Left ventricle myocardium superior (tissue), 1 donor: ENCODE measurements around the gene CAMK1G. TPM values are rescaled to one million over a fixed set of nuclear protein-coding genes. Genes with fewer than 3 reads are reported as not detected.

Experiments used
- ATAC-seq: fragments of 200-7000 bp; cut with Tn5 transposase; one replicate; pipeline ENCODE4 v1.9.1; 2020; ENCODE audit warnings: mild to moderate bottlenecking, moderate library complexity
- DNase-seq: peaks from one replicate; pipeline ENCODE4 v3.0.0-alpha.2; 2020
- intact Hi-C: fragments of 100-400 bp; cut with micrococcal nuclease; formaldehyde crosslinking; loops from one replicate; pipeline ENCODE4 v1.11.0; 2022
- total RNA-seq: library from RNA; stranded (reverse); fragmentation: NEBNext Ultra II Directional; extraction: Animal tissue kit (Norgen Biotek cat#: 25700); gene quantifications from one replicate; pipeline ENCODE4 v1.2.1, GENCODE V29; 2021
- donor health status: DM: no; HTN: yes; CAD: no; lungs with severe emphysema.

Gene CAMK1G
- total RNA-seq, 1 donor from 2014 or later, result not detected

DNA sequence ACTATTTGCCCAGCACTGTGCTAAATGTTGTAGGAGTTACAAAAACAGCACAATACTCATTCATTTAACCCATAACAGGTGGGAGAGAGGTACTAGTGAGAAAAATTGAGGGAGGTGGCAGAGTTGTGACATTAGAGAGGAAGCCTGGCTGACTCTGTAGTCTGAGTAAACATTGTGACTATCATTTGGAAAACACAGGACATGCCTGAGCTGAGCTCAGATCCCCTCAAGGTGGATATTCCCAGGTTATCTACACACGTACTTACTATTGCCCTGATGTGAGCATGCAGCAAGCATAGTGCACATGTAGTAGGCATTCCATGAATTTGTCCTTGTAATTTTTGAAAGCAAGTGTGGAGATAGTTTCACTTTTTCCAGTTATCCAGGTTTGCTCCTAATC lies 10.9 kb downstream of the CAMK1G start:
- ATAC-seq (no peak), DNase-seq (no peak)
- intact Hi-C loops, result no loop called here

- intact Hi-C loops, result no loop called here
- ATAC-seq, result no peak
- DNase-seq, result no peak
Measured at GRCh38 chr1:209595028-209595427, 11.5 kb downstream of the CAMK1G start.

GRCh38 chr1:209595599-209596285 lies 12.2 kb downstream of the CAMK1G start:
- no peak for ATAC-seq
- intact Hi-C loops, result no loop called here

DNA sequence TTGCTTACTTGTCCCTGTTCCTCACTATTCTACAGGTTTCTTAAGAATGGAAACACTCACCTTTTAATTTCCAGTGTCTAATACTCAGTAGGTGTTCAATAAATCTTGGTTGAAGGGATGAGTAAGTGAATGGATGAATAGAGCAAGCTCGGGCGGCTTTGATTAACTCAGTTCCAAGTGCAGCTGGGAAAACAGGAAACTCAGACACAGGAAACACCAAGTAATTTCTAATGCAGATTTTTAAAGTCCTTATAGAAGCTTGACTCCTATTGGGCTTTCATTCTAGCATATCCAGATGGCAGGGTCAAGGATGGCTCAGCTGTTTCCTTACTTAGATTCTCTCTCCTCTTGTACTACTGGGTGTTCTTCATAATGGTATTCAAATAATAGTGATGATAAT lies 14.0 kb downstream of the CAMK1G start:
- DNase-seq (no peak), ATAC-seq (no peak)
- intact Hi-C loops, result no loop called here

More at GRCh38 chr1:209595599-209596285, 12.2 kb downstream of the CAMK1G start:
- no peak for DNase-seq

- intact Hi-C loops, result no loop called here
- DNase-seq, result no peak
- no peak for ATAC-seq
Measured at GRCh38 chr1:209598227-209598626, 14.7 kb downstream of the CAMK1G start.

GRCh38 chr1:209600541-209600940 lies 17.0 kb downstream of the CAMK1G start:
- ATAC-seq (no peak), DNase-seq (no peak)
- intact Hi-C loops, result loop anchor here (5.0 kb wide), 1 partner anchor 92 kb away; no protein-coding TSS in a partner anchor

GRCh38 chr1:209601809-209602657 lies 18.5 kb downstream of the CAMK1G start:
- DNase-seq (no peak), ATAC-seq (peak; percentile 89)
- intact Hi-C loops, result loop anchor here (5.0 kb wide), 1 partner anchor 90 kb away; no protein-coding TSS in a partner anchor

DNA sequence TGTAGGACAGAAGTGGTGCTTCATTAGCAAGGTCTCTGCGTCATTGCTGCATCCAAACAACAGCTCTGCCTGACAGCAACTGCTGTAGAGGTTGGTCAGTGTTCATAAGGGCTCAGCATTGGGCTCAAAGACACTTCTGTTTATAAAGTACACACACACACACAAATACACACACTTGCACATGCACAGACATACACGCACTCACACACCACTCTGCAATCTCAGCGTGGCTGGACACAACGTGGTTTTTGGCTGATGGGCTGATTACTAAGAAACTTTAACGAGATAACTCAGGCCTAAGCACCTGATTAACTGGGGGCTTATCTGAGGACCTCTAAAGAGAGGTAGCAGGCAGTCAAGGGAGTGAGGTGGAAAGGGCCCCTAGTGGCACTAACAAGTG lies 20.4 kb downstream of the CAMK1G start:
- DNase-seq, result no peak
- intact Hi-C loops, result loop anchor here (5.0 kb wide), 1 partner anchor 88 kb away; no protein-coding TSS in a partner anchor
- ATAC-seq, result no peak

- DNase-seq, result no peak
- no peak for ATAC-seq
- intact Hi-C loops, result no loop called here
Measured at GRCh38 chr1:209607102-209607794, 23.7 kb downstream of the CAMK1G start.

- intact Hi-C loops, result no loop called here
- ATAC-seq (no peak), DNase-seq (no peak)
Measured at GRCh38 chr1:209607795-209608178, 24.3 kb downstream of the CAMK1G start.

DNA sequence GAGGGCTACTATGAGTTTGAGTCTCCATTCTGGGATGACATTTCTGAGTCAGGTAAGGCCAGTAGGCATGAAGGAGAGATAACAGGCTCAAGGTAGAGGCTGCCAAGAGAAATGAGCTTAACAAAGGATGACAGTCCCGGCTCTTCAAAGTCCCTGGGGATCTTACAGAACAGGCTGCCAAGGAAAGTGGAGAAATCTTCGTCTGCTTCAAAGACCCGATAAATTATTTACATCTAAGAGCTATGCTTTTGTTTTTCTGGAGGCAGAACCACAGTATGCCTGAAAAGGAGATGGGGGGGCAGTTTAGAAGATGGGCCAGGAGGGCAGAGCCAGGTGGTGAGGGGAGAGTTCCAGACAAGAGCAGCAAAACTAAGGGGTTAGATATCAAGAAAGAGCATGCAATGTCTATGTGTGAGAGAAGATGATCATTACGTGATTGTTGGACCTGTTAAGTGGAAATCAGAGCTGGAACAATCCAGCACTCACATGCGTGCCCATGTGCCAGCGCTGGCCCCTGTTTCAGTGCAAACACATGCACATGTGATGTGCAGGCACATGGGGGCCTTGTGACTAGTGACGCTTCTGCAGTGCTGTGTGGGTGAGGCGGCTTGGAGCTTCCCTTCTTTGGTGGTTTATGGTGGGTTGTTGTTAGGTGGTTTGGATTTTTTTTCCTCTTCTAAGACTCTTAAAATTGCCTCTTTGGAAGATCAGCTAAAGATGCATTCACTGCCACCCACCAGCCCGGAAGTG lies 25.7 kb downstream of the CAMK1G start:
- intact Hi-C loops, result no loop called here
- DNase-seq (no peak), ATAC-seq (no peak)

DNA sequence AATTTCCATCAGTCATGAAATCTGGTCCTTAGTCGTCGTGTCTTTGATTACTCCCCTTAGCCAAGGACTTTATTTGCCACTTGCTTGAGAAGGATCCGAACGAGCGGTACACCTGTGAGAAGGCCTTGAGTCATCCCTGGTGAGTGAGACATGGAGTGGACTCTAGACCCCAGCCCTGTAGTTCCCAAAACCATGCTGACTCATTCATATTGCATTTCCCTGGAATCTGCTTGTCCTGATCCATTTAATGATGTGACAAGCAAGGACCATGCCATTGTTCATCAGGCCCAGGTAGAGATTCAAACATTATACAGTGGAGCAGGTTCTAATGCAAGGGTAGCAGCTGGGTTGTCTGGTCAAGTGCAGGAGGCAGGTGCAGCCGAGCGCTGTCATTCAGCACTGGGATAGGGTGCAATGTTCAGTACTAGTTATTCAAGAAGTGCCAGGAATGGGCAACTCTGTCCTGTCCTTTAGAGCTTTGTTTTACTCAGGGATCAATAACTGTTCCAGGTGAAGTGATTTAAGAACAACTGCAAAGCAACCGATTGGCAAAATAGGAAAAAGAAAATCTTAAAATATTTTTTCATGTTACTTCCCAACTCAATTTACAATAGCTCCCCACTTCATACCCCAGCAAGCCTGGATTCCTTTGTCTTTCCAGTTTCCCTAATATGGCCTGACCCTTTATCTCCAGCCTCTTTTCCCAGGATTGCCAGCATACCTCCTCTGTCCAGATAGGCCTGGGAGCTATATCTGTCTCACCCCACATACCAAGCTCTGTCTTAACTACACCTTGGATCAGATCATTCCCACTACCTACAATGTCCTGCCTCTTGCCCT lies 26.5 kb downstream of the CAMK1G start:
- DNase-seq, result no peak
- intact Hi-C loops, result no loop called here
- peak; percentile 27 for ATAC-seq

GRCh38 chr1:209610631-209610905 lies 27.1 kb downstream of the CAMK1G start:
- DNase-seq, result no peak
- no peak for ATAC-seq
- intact Hi-C loops, result no loop called here

DNA sequence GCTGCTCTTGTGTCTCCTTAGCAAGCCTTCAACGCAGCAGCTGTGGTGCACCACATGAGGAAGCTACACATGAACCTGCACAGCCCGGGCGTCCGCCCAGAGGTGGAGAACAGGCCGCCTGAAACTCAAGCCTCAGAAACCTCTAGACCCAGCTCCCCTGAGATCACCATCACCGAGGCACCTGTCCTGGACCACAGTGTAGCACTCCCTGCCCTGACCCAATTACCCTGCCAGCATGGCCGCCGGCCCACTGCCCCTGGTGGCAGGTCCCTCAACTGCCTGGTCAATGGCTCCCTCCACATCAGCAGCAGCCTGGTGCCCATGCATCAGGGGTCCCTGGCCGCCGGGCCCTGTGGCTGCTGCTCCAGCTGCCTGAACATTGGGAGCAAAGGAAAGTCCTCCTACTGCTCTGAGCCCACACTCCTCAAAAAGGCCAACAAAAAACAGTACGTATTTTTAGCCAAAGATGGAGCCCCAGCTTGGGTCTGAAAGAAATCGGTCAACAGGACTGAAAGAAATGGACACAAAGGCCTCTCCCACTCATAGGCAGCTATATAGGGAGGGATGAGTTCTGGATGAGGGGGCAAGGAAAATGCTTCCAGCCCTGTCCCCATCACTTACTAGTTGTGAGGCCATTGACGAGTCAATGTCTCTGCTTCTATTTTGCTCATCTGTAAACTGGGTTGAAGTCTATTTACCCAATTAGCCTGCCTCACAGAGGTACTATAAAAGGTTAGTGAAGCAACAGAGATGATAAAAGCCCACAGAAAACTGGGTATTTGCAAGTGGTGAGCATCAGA lies 28.5 kb downstream of the CAMK1G start:
- no peak for DNase-seq
- intact Hi-C loops, result no loop called here
- ATAC-seq, result no peak

GRCh38 chr1:209612646-209613399 lies 29.3 kb downstream of the CAMK1G start:
- DNase-seq, result no peak
- ATAC-seq, result no peak
- intact Hi-C loops, result no loop called here

- DNase-seq (no peak), ATAC-seq (no peak)
- intact Hi-C loops, result no loop called here
Measured at GRCh38 chr1:209613400-209614150, 30.1 kb downstream of the CAMK1G start.

- ATAC-seq (no peak), DNase-seq (no peak)
- intact Hi-C loops, result no loop called here
Measured at GRCh38 chr1:209614151-209614420, 30.6 kb downstream of the CAMK1G start.
